Prostate gland (tissue), 2 donors: ENCODE data around the gene FBXO48. TPM values are rescaled to one million over a fixed set of nuclear protein-coding genes. Genes with fewer than 3 reads are reported as not detected.

Source experiments
- total RNA-seq, 2 donors: library from RNA; depleted of rRNA; stranded (reverse); fragments of >200 nt; gene quantifications; one replicate each; pipeline ENCODE4 v1.1.0, GENCODE V29; 2016

Gene FBXO48
- total RNA-seq, 2 donors from 2014 or later: 0.77 to 0.85 TPM

Other genes with a start within 250 kb of the FBXO48 start
- gene PPP3R1, start 214.8 kb downstream of the FBXO48 start, total RNA-seq: 10 to 100 TPM; 31.3 to 34.9 TPM
- gene CNRIP1, start 147.3 kb downstream of the FBXO48 start, total RNA-seq: 10 to 100 TPM in 1 of 2 donors, 1 to 10 TPM in 1; 3.6 to 16.5 TPM
- 1 to 10 TPM in 1 of 2 donors, under 1 TPM in 1; 0.59 to 2.1 TPM for gene PLEK, start 102.0 kb downstream of the FBXO48 start, total RNA-seq
- 10 to 100 TPM in 1 of 2 donors, 1 to 10 TPM in 1; 7.3 to 10.2 TPM for gene APLF, start 291 bp upstream of the FBXO48 start, total RNA-seq
- under 1 TPM in 1 of 2 donors, not detected in 1; 0.40 TPM for gene PROKR1, start 176.3 kb upstream of the FBXO48 start, total RNA-seq